Measurements from ENCODE around the gene SELENOW.
"Not testable (repeated sequence)": the region's sequence is repeated elsewhere in the genome, so short reads cannot be mapped to it uniquely, and the experiment has no call there.

SELENOW gene

GRCh38 chr19:47756953-47757608 is 21.4 kb upstream of the SELENOW start:
- DNase-seq (ENCODE audit: low read depth), result no peak

GRCh38 chr19:47757617-47758442 is 20.7 kb upstream of the SELENOW start:
- DNase-seq (ENCODE audit: low read depth), result no peak

DNA sequence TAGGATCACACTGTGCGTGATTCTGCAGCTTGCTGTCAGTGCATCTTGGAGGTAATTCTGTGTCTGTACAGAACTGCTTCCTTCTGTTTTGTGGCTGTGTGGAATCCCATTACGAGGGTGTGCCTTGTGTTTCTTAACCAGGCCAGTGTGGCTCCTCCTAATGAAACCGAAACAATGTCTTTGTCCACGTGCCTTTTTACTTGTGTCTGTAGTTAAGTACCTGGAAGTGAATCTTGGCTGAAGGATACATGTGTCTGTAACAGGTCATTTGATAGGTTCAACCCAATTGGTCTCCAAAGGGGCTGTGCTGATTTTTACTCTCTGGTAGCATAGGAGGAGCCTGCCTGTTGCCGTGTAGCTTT is 20.1 kb upstream of the SELENOW start:
- no peak for DNase-seq (ENCODE audit: low read depth)

- DNase-seq (ENCODE audit: low read depth), result no peak
Observed at GRCh38 chr19:47760632-47760999, 17.9 kb upstream of the SELENOW start.

DNA sequence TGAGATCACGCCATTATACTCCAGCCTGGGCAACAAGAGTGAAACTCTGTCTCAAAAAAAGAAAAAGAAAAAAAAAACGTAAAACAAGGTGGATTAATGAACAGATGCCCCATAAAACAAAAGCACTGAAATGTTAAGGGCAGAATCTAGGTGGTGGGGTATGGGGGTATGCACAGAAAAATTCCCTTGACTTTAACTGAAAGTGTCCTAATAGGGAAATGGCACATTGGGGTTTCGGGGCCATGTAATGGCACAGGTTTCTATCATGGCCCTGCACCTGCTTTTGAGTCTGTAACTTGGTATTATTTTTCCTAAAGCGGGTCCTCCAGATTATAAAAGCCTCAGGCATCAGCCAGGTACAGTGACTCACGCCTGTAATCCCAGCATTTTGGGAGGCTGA is 16.9 kb upstream of the SELENOW start:
- no peak for DNase-seq (ENCODE audit: low read depth)

- no peak for DNase-seq (ENCODE audit: low read depth)
Observed at GRCh38 chr19:47762151-47762550, 16.4 kb upstream of the SELENOW start.

DNA sequence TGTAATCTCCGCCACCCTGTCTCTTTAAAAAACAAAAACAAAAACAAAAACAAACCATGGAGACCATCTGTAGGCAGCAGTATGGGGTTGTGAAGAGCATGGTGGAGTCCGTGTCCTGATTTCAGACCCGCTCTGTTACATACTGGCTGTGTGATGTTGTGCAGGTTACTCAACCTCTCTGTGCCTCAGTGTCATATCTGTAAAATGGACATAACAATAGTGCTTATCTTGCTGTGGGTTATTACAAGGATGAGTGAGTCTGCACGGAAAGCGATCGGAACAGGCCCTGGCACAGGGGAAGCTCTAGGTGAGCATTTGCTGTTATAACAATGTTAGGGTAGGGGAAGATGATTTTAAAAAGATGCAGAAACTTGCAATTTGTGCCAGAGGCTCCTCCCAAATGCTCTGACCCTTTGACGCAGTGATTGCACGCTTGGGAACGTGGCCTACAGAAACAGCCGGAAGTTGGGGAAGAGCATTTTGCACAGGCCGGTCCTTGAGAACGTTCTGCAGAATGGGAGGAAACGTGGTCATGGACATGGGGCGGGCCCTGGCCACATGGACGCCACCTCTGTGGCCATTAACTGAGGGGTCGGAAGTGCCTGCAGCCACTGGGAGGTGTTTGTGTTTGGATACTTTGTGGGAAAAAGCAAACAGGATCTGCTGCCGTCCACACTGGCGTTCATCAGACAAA is 15.7 kb upstream of the SELENOW start:
- DNase-seq (ENCODE audit: low read depth), result peak; percentile 34

DNA sequence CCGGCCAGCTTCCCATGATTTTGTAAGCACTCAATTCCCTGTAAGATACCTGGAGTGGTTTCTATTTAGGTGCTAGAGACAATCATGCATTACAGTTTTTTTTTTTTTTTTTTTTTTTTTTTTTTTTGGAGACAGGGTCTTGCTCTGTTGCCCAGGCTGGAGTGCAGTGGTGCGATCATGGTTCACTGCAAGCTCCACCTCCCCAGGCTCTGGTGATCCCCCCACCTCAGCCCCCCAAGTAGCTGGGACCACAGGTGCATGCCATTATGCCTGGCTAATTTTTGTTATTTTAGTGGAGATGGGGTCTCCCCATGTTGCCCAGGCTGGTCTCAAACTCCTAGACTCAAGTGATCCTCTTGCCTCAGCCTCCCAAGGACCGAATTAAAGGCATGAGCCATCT is 13.8 kb upstream of the SELENOW start:
- DNase-seq (ENCODE audit: low read depth), result not testable (repeated sequence)

GRCh38 chr19:47765523-47766358 is 12.8 kb upstream of the SELENOW start:
- peak; percentile 32 for DNase-seq (ENCODE audit: low read depth)

GRCh38 chr19:47766359-47766620 is 12.2 kb upstream of the SELENOW start:
- no peak for DNase-seq (ENCODE audit: low read depth)

DNA sequence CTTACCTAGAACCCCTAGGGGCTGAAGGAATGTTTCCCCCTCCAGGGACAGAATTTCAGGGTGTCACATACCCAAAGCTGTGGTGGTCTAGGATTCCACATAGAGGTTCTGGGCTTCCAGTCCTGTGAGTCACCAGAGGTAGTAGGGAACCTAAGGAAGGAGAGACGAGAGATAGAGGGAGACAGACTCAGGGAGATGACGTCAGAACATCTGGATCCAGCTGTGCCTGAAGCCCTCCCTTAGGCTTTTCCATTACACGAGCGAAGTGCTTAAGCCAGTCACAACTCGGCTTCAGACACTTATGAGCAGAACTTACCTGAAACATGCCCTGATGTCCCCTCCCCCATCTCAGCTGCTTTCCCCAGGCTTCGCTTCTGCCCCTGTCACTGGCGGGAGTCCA is 11.8 kb upstream of the SELENOW start:
- no peak for DNase-seq (ENCODE audit: low read depth)

- no peak for DNase-seq (ENCODE audit: low read depth)
Observed at GRCh38 chr19:47767349-47767748, 11.2 kb upstream of the SELENOW start.

DNA sequence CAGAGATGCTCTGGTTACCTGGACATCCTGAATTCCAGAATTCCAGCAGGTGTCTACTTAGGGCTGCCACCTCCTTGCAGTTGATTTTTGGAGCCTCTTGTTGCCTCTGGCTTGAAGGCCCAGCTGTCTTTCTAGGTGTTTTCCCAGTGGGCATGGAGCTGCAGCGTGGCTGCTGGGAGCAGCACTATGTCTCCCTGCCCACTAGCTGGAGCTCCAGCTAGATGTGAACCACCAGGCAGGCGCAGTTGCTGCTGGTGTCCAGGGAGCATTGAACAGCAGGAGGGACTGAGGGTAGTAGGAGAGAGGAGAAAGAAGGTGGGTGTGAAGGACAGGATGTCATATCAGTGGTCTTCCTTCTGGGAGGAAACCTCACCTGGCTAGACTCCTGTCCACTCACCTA is 9.9 kb upstream of the SELENOW start:
- no peak for DNase-seq (ENCODE audit: low read depth)

- no peak for DNase-seq (ENCODE audit: low read depth)
Observed at GRCh38 chr19:47769534-47769933, 9.0 kb upstream of the SELENOW start.

DNA sequence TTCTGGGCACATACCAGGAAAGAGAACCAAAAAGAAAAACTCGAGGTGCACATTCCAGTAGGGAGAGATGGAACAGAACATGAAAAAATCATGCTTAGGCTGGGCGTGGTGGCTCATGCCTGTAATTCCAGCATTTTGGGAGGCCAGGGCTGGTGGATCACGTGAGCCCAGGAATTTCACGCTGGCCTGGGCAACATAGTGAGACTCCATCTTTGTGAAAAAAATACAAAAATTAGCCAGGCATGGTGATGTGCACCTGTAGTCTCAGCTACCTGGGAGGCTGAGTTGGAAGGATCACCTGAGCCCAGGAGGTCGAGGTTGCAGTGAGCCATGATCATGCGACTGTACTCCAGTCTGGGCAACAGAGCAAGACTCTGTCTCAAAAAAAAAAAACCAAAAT is 7.2 kb upstream of the SELENOW start:
- not testable (repeated sequence) for DNase-seq (ENCODE audit: low read depth)

GRCh38 chr19:47776568-47776967 is 1.9 kb upstream of the SELENOW start:
- DNase-seq (ENCODE audit: low read depth), result no peak

GRCh38 chr19:47777245-47778048 is 1.1 kb upstream of the SELENOW start:
- not testable (repeated sequence) for DNase-seq (ENCODE audit: low read depth)

- peak; percentile 18 for DNase-seq (ENCODE audit: low read depth)
Observed at GRCh38 chr19:47778954-47779351, 450 bp downstream of the SELENOW start.

DNA sequence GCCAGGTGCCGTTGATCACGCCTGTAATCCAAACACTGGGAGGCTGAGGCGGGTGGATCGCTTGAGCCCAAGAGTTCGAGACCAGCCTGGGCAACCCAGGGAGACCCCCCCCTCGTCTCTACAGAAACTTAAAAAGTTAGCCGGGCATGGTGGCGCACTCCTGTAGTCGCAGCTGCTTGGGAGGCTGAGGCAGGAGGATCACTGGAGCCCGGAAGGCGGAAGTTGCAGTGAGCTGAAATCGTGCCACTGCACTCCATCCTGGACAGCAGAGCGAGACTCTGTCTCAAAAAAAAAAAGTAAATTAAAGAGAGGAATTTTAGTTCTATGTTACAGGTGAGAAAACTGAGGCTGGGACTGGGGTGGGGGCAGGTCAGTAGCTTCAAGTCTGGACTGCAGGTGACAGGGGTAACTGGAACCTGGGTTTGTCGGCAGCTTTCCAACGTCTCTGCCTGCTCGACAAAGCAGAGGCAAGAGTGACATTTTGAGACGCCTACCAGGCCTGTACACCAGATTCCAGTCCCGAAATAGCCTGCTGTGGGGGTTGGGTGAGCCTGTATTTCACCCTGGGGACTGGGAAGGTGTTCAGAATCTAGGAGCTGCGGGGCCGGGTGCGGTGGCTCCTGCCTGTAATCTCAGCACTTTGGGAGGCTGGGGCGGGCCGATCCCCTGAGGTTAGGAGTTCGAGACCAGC is 1.2 kb downstream of the SELENOW start:
- no peak for DNase-seq (ENCODE audit: low read depth)

- DNase-seq (ENCODE audit: low read depth), result no peak
Observed at GRCh38 chr19:47780215-47780551, 1.7 kb downstream of the SELENOW start.

- no peak for DNase-seq (ENCODE audit: low read depth)
Observed at GRCh38 chr19:47781590-47782262, 3.2 kb downstream of the SELENOW start.

Data from fibroblast of gingiva (primary cell).